Colonic mucosa (tissue), 4 donors: ENCODE results near the gene ADGB. TPM values are rescaled to one million over a fixed set of nuclear protein-coding genes. Genes with fewer than 3 reads are reported as not detected.

Experiments
- DNase-seq: peaks from one replicate; pipeline ENCODE4 v3.0.0-alpha.2; 2020
- H3K27ac ChIP-seq: fragments of 200-600 bp; one replicate; pipeline ENCODE4 v1.8.0; 2021
- H3K27me3 ChIP-seq: fragments of 200-600 bp; one replicate; pipeline ENCODE4 v1.8.0; 2021
- H3K36me3 ChIP-seq: fragments of 200-600 bp; one replicate; pipeline ENCODE4 v1.8.0; 2021
- H3K4me1 ChIP-seq: fragments of 200-600 bp; one replicate; pipeline ENCODE4 v1.8.0; 2021; ENCODE audit warnings: mild to moderate bottlenecking
- H3K4me3 ChIP-seq: fragments of 200-600 bp; one replicate; pipeline ENCODE4 v1.8.0; 2021
- H3K9ac ChIP-seq, 2 donors: one replicate each; pipeline ENCODE4 v1.7.0; 2013; ENCODE audit warnings: control low read depth in 2 of 2, low read depth in 2 of 2, low read length in 2 of 2
- H3K9me3 ChIP-seq: fragments of 200-600 bp; one replicate; pipeline ENCODE4 v1.8.0; 2021
- CTCF ChIP-seq: fragments of 200-600 bp; IDR thresholded peaks from one replicate; pipeline ENCODE4 v1.8.0; 2022; ENCODE audit warnings: antibody characterized with exemption, mild to moderate bottlenecking
- intact Hi-C: fragments of 100-400 bp; cut with DNase I; formaldehyde crosslinking; loops from one replicate; pipeline ENCODE4 v1.14.1; 2022
- total RNA-seq, 2 donors: library from RNA; stranded (reverse); fragmentation: NEBNext Ultra II Directional in 1 of 2; extraction: Animal tissue kit (Norgen Biotek cat#: 25700) in 1 of 2; gene quantifications; one replicate each; pipeline ENCODE4 v1.2.1, GENCODE V29; 2021
- donor health status: healthy.
- donor health status: DM: no; HTN: no; CAD: no.
- donor health status: DM: no; HTN: no; CAD: no.

The ADGB gene
- total RNA-seq, 2 donors from 2014 or later = 0.57 to 0.72 TPM

- no peaks in the 10 kb centered on the region for H3K9me3 ChIP-seq
- no peak overlapping the region for H3K9ac ChIP-seq
- H3K4me1 ChIP-seq = no peaks in the 10 kb centered on the region
- H3K27ac ChIP-seq = peak overlapping the region; percentile 63
- TF ChIP-seq CTCF = no peak
- DNase-seq = no peak
- H3K27me3 ChIP-seq = no peaks in the 10 kb centered on the region
- intact Hi-C loops = no loop called here
- H3K4me3 ChIP-seq = no peak overlapping the region
- H3K36me3 ChIP-seq = no peaks in the 10 kb centered on the region
Observed at GRCh38 chr6:146601352-146601751, 2.6 kb downstream of the ADGB start.

GRCh38 chr6:146602526-146602925 lies 3.8 kb downstream of the ADGB start:
- intact Hi-C loops = no loop called here
- Histone ChIP-seq H3K9ac (no peak overlapping the region), H3K4me3 (no peak overlapping the region), H3K27ac (no peak overlapping the region), H3K9me3 (no peaks in the 10 kb centered on the region), H3K4me1 (no peaks in the 10 kb centered on the region), H3K36me3 (no peaks in the 10 kb centered on the region), H3K27me3 (no peaks in the 10 kb centered on the region)
- TF ChIP-seq CTCF = no peak
- DNase-seq = no peak

GRCh38 chr6:146613947-146614346 lies 15.2 kb downstream of the ADGB start:
- no peak overlapping the region for H3K9ac ChIP-seq
- H3K36me3 ChIP-seq = no peaks in the 10 kb centered on the region
- no peaks in the 10 kb centered on the region for H3K4me1 ChIP-seq
- no peak for DNase-seq
- intact Hi-C loops = no loop called here
- no peaks in the 10 kb centered on the region for H3K27me3 ChIP-seq
- H3K9me3 ChIP-seq = no peaks in the 10 kb centered on the region
- no peak overlapping the region for H3K4me3 ChIP-seq
- H3K27ac ChIP-seq = no peak overlapping the region
- TF ChIP-seq CTCF = no peak

GRCh38 chr6:146620655-146621054 lies 21.9 kb downstream of the ADGB start:
- H3K27ac ChIP-seq = no peak overlapping the region

GRCh38 chr6:146628350-146628749 lies 29.6 kb downstream of the ADGB start:
- TF ChIP-seq CTCF = no peak
- no peaks in the 10 kb centered on the region for H3K9me3 ChIP-seq
- DNase-seq = no peak
- no peak overlapping the region for H3K27ac ChIP-seq
- no peaks in the 10 kb centered on the region for H3K27me3 ChIP-seq
- intact Hi-C loops = no loop called here
- H3K36me3 ChIP-seq = no peaks in the 10 kb centered on the region
- no peaks in the 10 kb centered on the region for H3K4me1 ChIP-seq
- H3K4me3 ChIP-seq = no peak overlapping the region
- no peak overlapping the region for H3K9ac ChIP-seq

More at GRCh38 chr6:146620655-146621054, 21.9 kb downstream of the ADGB start:
- no peak overlapping the region for H3K9ac ChIP-seq
- intact Hi-C loops = no loop called here
- no peaks in the 10 kb centered on the region for H3K9me3 ChIP-seq
- no peaks in the 10 kb centered on the region for H3K27me3 ChIP-seq
- H3K4me1 ChIP-seq = no peaks in the 10 kb centered on the region
- no peak for TF ChIP-seq CTCF
- H3K36me3 ChIP-seq = no peaks in the 10 kb centered on the region
- H3K4me3 ChIP-seq = no peak overlapping the region
- DNase-seq = no peak

- no peaks in the 10 kb centered on the region for H3K27me3 ChIP-seq
- no peak overlapping the region for H3K9ac ChIP-seq
- H3K9me3 ChIP-seq = no peaks in the 10 kb centered on the region
- intact Hi-C loops = no loop called here
- no peak overlapping the region for H3K4me3 ChIP-seq
- no peak for DNase-seq
- no peaks in the 10 kb centered on the region for H3K4me1 ChIP-seq
- TF ChIP-seq CTCF = no peak
- no peak overlapping the region for H3K27ac ChIP-seq
- H3K36me3 ChIP-seq = no peaks in the 10 kb centered on the region
Observed at GRCh38 chr6:146634022-146634421, 35.2 kb downstream of the ADGB start.
